ENCODE measurements around the gene MAVS. TPM values are rescaled to one million over a fixed set of nuclear protein-coding genes. Genes with fewer than 3 reads are reported as not detected.

The MAVS gene
- total RNA-seq, 1 experiment from 2014 or later: 38.7 TPM

- H2AFZ ChIP-seq (ENCODE audit: low read length): no peak overlapping the region
- no peak overlapping the region for H3K9ac ChIP-seq (ENCODE audit: low read length)
- no peak overlapping the region for H3K4me2 ChIP-seq (ENCODE audit: low read length)
- peaks cover 70% of the 10 kb centered on the region for H3K36me3 ChIP-seq (ENCODE audit: low read depth, low read length)
- DNase-seq: no peak
- intact Hi-C loops (cut with micrococcal nuclease): no loop called here
- no peaks in the 10 kb centered on the region for H3K9me2 ChIP-seq (replicated peaks; ENCODE audit: low read length)
- no peak for ATAC-seq
- TF ChIP-seq EZH2 (IDR thresholded peaks at IDR 0.05; ENCODE audit: low read length, unreplicated experiment) (no peak), CTCF (conservative IDR thresholded peaks at IDR 0.05; ENCODE audit: low read depth, low read length) (no peak), EZH2phosphoT487 (IDR thresholded peaks at IDR 0.05; ENCODE audit: borderline replicate concordance, low read length) (no peak)
- no peaks in the 10 kb centered on the region for H3K27me3 ChIP-seq (ENCODE audit: low read length)
- H3K9me3 ChIP-seq (ENCODE audit: low read length): no peaks in the 10 kb centered on the region
- no peak overlapping the region for H3K27ac ChIP-seq (ENCODE audit: low read length)
- ChIA-PET POLR2A (ENCODE audit: unreplicated experiment) (no interaction called here), CTCF (no interaction called here)
- H3K79me2 ChIP-seq (ENCODE audit: low read length): no peaks in the 10 kb centered on the region
- no TSS peak for BruUV-seq (replicated peaks)
- H4K20me1 ChIP-seq (ENCODE audit: low read length): no peaks in the 10 kb centered on the region
- no peak overlapping the region for H3K4me3 ChIP-seq (ENCODE audit: low read length)
- no peaks in the 10 kb centered on the region for H3F3A ChIP-seq (ENCODE audit: low read length, unreplicated experiment)
- H3K4me1 ChIP-seq (ENCODE audit: insufficient read depth, low read length): no peaks in the 10 kb centered on the region
Measured at GRCh38 chr20:3863317-3863716, 16.7 kb downstream of the MAVS start.

GRCh38 chr20:3864518-3864917 is 17.9 kb downstream of the MAVS start:
- Histone ChIP-seq H3K4me3 (ENCODE audit: low read length) (no peak overlapping the region), H3K9me3 (ENCODE audit: low read length) (no peaks in the 10 kb centered on the region), H3K27ac (ENCODE audit: low read length) (no peak overlapping the region), H3F3A (ENCODE audit: low read length, unreplicated experiment) (no peaks in the 10 kb centered on the region), H4K20me1 (ENCODE audit: low read length) (no peaks in the 10 kb centered on the region), H3K4me1 (ENCODE audit: insufficient read depth, low read length) (no peaks in the 10 kb centered on the region), H3K9ac (ENCODE audit: low read length) (no peak overlapping the region), H2AFZ (ENCODE audit: low read length) (no peak overlapping the region), H3K79me2 (ENCODE audit: low read length) (no peaks in the 10 kb centered on the region), H3K36me3 (ENCODE audit: low read depth, low read length) (peaks cover 65% of the 10 kb centered on the region), H3K9me2 (replicated peaks; ENCODE audit: low read length) (no peaks in the 10 kb centered on the region), H3K27me3 (ENCODE audit: low read length) (no peaks in the 10 kb centered on the region), H3K4me2 (ENCODE audit: low read length) (no peak overlapping the region)
- DNase-seq: no peak
- POLR2A ChIA-PET (ENCODE audit: unreplicated experiment): no interaction called here
- CTCF ChIA-PET: no interaction called here
- BruUV-seq (replicated peaks): no TSS peak
- intact Hi-C loops (cut with micrococcal nuclease): no loop called here
- ATAC-seq: no peak
- TF ChIP-seq EZH2 (IDR thresholded peaks at IDR 0.05; ENCODE audit: low read length, unreplicated experiment) (no peak), CTCF (conservative IDR thresholded peaks at IDR 0.05; ENCODE audit: low read depth, low read length) (no peak), EZH2phosphoT487 (IDR thresholded peaks at IDR 0.05; ENCODE audit: borderline replicate concordance, low read length) (no peak)

GRCh38 chr20:3865152-3865886 is 18.7 kb downstream of the MAVS start:
- intact Hi-C loops (cut with micrococcal nuclease): no loop called here
- H3K4me2 ChIP-seq (ENCODE audit: low read length): no peak overlapping the region
- H3K9me2 ChIP-seq (replicated peaks; ENCODE audit: low read length): no peaks in the 10 kb centered on the region
- H3K4me1 ChIP-seq (ENCODE audit: insufficient read depth, low read length): no peaks in the 10 kb centered on the region
- H2AFZ ChIP-seq (ENCODE audit: low read length): no peak overlapping the region
- no peak for ATAC-seq
- TF ChIP-seq CTCF (conservative IDR thresholded peaks at IDR 0.05; ENCODE audit: low read depth, low read length) (no peak), EZH2 (IDR thresholded peaks at IDR 0.05; ENCODE audit: low read length, unreplicated experiment) (no peak), EZH2phosphoT487 (IDR thresholded peaks at IDR 0.05; ENCODE audit: borderline replicate concordance, low read length) (no peak)
- no peak overlapping the region for H3K9ac ChIP-seq (ENCODE audit: low read length)
- no peak overlapping the region for H3K4me3 ChIP-seq (ENCODE audit: low read length)
- no peaks in the 10 kb centered on the region for H3K9me3 ChIP-seq (ENCODE audit: low read length)
- no peaks in the 10 kb centered on the region for H3F3A ChIP-seq (ENCODE audit: low read length, unreplicated experiment)
- CTCF ChIA-PET: no interaction called here
- POLR2A ChIA-PET (ENCODE audit: unreplicated experiment): no interaction called here
- no TSS peak for BruUV-seq (replicated peaks)
- H4K20me1 ChIP-seq (ENCODE audit: low read length): no peaks in the 10 kb centered on the region
- no peaks in the 10 kb centered on the region for H3K79me2 ChIP-seq (ENCODE audit: low read length)
- DNase-seq: no peak
- no peaks in the 10 kb centered on the region for H3K27me3 ChIP-seq (ENCODE audit: low read length)
- no peak overlapping the region for H3K27ac ChIP-seq (ENCODE audit: low read length)
- peaks cover 65% of the 10 kb centered on the region for H3K36me3 ChIP-seq (ENCODE audit: low read depth, low read length)
